NCI-H2081 treated with DMSO at 0.1 percent for 48 hours (cell line): ENCODE data around the gene SF1.

Experiments used
- DNase-seq: peaks from one replicate; lab custom pipeline; 2025; lab: John Stamatoyannopoulos, UW

SF1 gene

GRCh38 chr11:64777449-64778222 is 706 bp downstream of the SF1 start:
- no peak for DNase-seq

- no peak for DNase-seq
Observed at GRCh38 chr11:64776875-64777274, 1.5 kb downstream of the SF1 start.

GRCh38 chr11:64776425-64776824 is 1.9 kb downstream of the SF1 start:
- no peak for DNase-seq

DNA sequence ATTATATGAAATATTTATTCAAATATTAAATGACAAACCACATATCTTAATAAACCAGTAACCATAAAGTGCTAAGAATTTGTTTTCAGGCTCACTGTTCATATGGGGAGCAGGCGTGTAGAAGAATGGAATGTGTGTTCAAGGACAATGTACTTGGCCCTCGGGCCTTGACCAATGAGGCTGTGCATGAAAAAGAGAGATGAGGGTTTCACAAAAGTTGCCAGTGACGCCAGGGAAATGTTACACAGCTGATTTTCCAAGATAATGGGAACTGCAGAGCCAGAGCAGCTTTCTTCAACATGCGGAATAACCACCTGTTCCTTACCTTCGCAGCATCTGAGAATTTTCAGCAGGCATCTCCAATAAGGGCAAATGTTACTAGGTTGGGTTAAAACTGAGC is 4.2 kb downstream of the SF1 start:
- DNase-seq: no peak

DNA sequence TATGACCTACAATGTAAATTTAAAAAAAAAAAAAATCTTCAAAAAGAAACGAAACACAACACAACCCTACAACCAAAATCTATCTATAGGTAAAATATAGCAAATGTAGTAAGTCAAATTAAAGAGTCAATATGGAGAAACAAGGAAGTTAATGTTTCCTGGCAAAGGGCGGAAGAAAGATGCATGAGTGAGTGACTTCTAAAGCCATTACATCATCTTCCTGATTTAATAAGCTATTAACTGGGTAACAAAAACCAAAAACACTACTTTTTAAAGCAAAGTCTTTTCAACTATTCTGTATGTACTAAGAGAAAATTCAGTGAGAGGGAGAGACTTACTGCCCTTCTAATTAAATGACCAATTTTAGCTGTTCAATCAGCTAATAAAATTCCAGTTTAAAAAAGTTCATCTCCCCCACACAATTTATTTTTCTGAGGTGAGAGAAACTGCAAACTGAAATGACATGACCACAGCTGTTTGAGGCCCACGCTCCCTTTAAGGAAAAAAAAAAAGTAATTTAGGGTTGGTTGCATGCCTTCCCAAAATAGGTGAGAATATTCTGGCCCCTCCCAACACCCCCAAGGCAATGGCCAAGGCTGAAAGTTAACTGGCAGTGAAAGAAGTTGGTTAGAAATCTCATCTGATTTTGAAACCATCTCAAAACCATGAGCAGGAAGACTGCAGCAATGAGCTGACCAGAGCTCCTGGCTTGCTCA is 5.9 kb downstream of the SF1 start:
- DNase-seq: no peak

DNA sequence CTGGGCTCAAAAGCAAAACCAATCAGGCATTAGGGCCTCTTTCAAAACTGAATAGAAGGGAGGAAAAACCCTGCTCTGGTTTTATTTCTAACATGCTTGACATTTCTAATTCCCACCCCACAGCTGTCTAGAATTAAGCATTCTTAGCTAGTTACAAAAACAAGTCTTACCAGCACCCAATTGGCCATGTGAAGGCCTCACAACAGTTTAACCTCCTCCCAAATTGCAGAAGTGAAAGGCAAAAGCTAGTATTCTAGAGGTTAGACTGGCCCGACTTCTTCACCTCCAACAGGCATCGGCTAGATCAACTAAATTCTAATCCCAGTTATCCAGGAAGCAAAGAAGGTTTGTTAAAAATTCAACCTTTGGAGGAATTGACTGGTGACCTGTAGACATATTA is 6.5 kb downstream of the SF1 start:
- DNase-seq: no peak

DNA sequence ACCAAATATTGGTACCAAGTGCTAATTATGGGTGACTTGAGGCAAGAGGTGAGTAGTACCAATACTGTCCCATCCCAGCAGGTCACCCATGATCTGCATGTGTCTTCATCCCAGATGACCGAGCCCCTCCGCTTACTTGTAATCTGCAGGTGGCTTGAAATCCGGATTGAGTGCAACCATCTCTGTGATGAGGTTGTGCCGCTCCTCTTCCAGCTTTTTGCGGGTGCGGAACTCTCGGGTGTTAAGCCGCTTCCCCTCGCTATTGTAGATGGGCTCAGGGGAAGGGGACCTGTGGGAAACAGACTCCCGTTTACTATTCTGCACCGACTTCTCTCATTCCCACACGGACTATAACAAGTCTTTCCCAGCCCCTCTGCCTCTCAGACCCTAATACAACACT is 8.2 kb downstream of the SF1 start:
- no peak for DNase-seq

DNA sequence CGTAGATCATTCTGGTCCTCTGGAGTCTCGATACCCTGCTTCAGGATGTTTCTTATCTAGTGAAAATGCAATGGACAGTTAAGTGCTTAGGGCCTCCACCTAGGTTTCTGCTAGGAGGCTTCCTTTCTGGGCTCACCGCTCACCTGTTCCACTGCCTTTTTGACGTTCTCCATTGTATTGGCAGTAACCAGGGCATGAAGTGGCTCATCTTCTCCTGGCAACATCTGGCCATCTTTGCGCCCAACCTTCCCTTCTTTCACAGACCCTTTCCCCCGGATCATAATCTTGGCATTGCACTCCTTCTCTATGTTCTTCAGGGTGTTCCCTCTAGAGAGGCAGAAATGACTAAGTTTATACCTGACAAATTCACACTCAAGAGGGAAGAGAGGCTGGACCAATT is 9.1 kb downstream of the SF1 start:
- no peak for DNase-seq

DNA sequence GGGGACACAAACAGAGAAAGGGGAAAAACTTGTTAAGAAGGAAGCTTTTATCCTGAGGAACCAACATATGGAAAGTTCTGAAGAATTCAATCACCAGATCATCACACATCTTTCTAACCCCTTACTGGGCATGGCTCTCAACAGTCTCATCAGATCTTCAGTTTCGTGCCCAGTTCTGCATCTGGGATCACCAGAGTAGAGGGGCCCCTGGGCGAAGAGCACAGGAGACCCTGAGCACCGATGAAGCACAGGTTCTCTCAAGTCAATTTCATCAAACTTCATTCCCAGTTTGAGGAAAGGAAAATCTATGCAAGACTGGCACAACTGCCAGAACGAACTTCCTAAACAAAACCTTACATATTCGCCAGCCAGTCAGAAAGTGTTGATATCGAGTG is 10.0 kb downstream of the SF1 start:
- DNase-seq: no peak

DNA sequence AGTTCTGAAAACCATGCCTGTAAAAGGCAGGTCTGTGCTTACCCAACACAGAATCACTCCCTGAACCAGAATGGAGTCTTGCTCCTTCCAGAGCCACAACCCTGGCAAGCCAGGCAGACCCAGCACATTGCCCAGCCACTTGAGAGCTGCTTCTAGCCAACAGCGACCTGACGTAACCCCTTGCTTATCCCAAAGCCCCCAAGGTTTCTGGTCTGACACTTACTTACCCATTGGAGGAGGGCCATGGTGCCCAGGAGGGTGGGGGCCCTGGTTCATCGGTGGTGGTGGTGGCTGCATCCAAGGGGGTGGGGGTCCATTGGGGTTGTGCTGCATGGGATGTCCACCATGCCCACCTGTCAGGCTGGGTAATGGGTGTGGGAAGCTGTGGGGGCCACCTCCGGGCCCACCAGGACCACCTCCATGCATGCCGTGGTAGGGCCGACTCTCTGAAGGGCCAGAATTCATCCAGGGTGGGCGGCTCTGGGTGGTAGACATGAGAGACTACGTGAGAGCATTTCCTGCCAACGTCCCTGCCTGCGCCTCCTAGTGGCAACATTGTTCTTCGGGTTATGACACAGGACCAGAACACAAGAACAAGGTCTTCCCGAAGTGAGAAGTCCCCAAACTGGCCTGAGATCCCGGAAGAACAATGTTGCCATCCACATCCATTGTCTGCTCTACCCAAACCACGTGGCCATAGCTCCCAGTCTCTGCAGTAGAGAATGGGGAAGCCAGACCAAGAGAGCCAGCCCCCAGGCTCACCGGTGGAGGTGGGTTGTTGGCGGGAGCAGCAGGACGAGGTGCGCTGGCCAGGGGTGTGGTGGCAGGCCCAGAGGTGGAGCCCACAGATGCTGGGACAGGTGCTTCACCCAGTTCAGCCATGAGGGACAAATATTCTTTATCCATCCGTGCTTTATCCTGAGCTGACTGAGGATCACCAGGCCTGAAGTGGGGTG is 10.7 kb downstream of the SF1 start:
- no peak for DNase-seq

- DNase-seq: no peak
Observed at GRCh38 chr11:64766881-64767280, 11.5 kb downstream of the SF1 start.

GRCh38 chr11:64765851-64766665 is 12.3 kb downstream of the SF1 start:
- DNase-seq: no peak

GRCh38 chr11:64765291-64765850 is 13.0 kb downstream of the SF1 start:
- DNase-seq: no peak

DNA sequence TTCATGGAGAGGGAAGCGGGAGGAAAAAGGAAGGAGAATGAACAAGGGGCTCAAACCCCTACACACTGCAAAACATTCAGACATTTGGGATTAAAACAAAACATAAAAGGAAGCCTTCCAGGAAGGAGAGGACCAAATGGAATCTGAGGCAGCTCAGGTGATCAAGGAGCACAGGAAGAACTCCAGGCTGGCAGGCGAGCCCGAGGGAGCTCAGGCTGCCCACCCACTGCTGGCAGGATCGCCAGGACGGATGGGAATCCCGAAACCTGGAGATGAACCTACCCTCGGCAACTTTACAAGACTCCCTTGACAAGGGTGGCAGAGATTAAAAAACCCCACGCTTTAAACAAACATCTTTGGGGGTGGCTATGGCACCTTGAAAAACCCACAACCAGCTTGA is 13.6 kb downstream of the SF1 start:
- no peak for DNase-seq

GRCh38 chr11:64764040-64764611 is 14.2 kb downstream of the SF1 start:
- DNase-seq: no peak

GRCh38 chr11:64763526-64764039 is 14.8 kb downstream of the SF1 start:
- DNase-seq: no peak

DNA sequence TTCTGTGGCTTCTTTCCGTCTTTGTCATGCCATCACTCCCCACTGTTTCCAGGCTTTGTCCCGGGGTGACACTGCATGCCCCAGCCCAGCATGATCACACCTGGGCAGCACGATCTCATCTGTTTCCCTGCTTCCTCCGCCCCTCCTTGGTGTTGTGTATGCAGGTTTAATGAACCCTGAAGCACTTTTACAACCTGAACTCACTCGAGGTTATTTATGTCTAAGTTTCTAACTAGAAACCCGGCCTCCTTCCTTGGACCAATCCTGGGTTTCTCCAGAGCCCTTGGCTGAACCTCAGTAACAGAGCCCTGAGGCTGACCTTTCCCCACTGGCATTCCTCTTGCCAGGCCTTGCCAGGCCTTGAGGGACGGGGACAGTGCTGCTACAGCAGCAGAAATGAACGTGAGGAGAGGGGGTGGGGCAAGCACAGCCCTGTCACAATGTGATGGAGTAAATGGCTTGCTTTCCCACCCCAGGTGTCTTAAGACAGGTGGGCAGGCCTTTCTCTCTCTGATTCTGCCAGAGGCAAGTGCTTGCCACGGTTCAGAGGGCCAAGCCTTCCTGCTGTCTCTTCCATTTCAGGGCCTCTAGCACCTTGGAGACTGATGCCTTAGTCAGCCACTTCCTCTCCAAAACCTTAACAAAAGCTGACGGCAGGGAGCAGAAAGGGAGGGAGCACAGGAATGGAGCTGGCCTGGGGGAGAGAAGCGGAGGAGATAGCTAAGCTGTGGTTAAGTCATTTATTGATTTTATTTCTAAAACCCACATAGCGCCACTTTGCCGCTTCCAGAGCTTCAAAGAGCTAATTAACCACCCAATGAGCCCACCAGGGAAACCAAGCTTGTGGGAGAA is 15.4 kb downstream of the SF1 start:
- DNase-seq: no peak

- DNase-seq: no peak
Observed at GRCh38 chr11:64762277-64762673, 16.1 kb downstream of the SF1 start.

DNA sequence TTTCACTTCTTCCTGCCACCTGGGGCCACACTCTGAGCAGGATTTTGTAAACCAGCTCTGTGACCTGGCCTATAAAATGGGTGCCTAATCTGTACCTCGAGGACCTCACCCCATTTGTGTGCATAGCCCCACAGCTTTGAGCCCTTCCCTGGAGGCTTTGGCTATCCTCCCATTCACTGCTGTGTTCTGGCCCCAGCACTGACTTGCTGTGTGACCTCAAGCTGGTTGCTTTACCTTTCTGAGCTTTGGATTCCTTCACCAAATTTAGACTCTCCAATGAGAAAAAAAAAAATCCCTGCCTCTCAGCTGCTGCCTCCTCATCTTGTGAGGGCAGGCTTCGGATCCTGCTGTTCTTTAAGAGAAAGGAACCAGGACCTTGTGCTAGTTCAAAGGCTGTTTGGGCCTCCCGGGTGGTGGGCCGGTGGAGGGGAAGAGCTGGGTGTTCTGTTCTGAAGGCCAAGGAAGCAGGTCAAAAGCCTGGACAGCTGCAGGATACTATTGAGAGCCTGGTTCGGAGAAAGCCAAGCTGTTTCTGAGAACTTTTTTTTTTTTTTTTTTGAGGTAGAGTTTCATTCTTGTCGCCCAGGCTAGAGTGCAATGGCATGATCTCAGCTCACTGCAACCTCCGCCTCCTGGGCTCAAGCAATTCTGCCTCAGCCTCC is 17.5 kb downstream of the SF1 start:
- no peak for DNase-seq
